ENCODE measurements around the gene MICAL2.

Gene MICAL2

DNA sequence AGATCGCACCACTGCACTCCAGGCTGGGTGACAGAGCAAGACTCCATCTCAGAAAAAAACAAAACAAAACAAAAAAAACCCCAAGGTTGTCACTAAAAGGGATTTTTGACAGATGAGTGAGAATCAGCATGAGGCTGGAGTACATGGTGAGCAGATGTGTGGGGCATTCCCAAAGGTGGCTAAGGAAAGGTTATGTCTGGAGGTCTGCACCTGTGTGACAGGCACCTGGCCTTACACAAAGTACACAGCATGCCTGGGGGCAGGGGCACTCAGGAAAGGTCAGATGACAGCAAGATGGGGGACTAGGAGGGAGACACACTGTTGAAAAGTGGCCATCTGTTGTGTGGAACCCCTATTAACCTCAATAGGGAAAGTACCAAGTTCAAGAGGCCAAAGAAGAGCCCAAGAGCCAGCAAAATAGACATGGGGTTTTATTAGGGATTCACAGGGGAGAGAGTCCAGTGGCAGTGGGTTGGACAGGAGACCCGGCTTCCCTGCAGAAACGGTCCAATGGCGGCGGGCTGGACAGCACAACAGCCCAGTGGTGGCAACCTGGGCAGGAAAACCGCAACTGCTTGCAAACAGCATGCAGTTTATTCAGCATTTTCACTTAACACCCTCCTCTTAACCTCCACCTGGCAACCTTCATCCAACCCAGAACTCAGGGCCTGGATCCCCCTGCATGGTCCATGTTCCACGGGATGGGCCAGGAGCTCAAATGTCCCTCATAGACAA lies 101.1 kb downstream of the MICAL2 start:
- DNase-seq (ENCODE audit: low read depth): no peak

DNA sequence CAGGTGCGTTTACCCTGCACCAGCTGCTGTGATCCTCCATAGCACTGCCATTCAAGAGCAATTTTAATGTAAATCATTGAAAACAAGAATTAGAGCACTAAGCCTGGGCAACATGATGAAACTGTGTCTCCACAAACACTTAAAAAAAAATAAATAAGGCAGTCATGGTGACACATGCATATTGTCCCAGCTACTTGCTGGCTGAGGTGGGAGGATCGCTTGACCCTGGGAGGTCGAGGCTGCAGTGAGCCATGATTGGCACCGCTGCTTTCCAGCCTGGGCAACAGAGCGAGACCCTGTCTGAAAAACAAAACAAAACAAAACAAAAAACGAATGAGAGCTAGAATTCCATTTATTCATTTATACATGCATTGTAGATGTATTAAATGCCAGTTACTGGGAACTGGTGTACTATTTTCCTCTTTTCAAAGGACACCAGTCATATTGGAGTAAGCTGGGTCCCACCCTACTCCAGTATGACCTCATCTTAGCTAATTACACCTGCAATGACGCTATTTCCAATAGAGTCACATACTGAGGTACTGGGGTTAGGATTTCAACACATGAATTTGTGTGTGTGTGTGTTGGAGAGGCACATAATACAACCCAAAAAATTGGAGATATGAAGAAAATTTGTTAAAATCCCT lies 101.9 kb downstream of the MICAL2 start:
- no peak for DNase-seq (ENCODE audit: low read depth)

GRCh38 chr11:12212821-12213185 lies 102.4 kb downstream of the MICAL2 start:
- no peak for DNase-seq (ENCODE audit: low read depth)

GRCh38 chr11:12213883-12214282 lies 103.5 kb downstream of the MICAL2 start:
- DNase-seq (ENCODE audit: low read depth): no peak

DNA sequence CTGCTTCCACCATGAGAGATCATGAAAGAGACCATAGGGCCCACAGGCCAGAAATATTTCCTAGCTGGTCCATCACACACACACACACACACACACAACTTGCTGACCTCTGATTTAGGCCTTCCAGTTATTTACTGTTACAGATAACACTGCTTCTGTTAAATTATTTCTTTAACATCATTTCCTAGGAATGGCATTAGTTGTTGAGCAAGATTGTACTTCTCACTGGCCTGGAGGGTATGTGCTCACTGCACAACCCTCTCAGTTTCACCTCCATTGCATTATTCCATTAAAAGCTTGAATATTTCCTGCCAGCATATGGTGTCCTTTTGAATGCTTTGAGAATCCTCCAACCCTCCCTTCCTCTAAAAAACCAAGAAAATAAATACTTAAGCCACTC lies 104.4 kb downstream of the MICAL2 start:
- DNase-seq (ENCODE audit: low read depth): no peak

- DNase-seq (ENCODE audit: low read depth): no peak
Observed at GRCh38 chr11:12215181-12215593, 104.8 kb downstream of the MICAL2 start.

GRCh38 chr11:12216041-12216451 lies 105.7 kb downstream of the MICAL2 start:
- DNase-seq (ENCODE audit: low read depth): no peak

DNA sequence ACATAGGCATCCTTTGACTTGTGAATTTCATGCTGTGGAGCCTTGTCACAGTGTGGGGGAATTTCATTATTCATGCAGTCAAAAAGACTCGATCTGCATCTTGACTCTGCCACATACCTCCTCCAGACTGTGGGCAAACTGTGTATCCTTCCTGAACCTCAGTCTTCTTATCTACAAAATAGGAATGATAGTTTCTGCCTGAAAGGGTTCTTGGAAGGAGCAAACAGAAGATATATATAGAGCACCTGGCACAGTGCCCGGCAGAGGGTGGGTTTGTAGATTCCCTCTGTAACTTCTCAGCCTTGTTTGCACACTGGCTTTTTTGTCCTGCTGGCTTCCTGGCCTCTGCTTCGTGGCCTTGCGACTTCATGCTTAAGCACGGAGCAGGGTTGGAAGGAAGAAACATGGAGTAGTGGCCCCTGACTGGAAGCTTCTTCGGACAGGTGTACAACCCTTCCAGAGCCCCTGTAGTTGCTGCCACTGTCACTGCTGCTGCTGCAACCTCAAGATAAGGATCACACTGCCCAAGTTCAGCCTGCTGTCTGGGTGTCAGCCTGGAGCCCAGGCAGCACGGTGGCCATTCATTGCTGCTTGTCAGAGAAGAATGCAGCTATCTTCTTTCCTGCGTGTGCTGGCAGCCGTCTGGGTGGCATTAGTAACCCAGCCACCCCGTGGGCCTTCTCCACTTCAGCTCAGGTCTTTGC lies 106.4 kb downstream of the MICAL2 start:
- no peak for DNase-seq (ENCODE audit: low read depth)

- DNase-seq (ENCODE audit: low read depth): no peak
Observed at GRCh38 chr11:12217879-12218278, 107.5 kb downstream of the MICAL2 start.

GRCh38 chr11:12218909-12219308 lies 108.5 kb downstream of the MICAL2 start:
- no peak for DNase-seq (ENCODE audit: low read depth)

DNA sequence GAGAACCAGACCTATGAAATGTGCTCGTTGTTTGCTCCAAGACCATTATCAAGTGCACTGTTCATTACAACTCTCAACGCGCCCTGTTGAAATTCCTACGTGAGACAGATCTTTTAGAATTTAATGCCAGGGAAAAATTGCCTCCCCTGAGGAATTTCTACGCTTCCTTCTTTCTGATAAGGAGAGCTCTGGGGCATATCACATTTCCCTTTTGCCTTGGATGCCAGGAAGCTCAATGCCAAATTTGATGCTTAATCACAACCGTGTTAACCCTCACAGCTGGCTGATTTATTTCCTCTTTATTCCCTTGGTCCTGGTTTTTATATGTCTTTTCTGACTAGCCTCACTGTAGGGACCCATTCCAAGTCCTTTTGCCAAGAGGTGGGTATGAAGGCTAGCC lies 109.4 kb downstream of the MICAL2 start:
- no peak for DNase-seq (ENCODE audit: low read depth)

GRCh38 chr11:12220305-12220704 lies 109.9 kb downstream of the MICAL2 start:
- no peak for DNase-seq (ENCODE audit: low read depth)

- DNase-seq (ENCODE audit: low read depth): no peak
Observed at GRCh38 chr11:12221051-12221535, 110.7 kb downstream of the MICAL2 start.

DNA sequence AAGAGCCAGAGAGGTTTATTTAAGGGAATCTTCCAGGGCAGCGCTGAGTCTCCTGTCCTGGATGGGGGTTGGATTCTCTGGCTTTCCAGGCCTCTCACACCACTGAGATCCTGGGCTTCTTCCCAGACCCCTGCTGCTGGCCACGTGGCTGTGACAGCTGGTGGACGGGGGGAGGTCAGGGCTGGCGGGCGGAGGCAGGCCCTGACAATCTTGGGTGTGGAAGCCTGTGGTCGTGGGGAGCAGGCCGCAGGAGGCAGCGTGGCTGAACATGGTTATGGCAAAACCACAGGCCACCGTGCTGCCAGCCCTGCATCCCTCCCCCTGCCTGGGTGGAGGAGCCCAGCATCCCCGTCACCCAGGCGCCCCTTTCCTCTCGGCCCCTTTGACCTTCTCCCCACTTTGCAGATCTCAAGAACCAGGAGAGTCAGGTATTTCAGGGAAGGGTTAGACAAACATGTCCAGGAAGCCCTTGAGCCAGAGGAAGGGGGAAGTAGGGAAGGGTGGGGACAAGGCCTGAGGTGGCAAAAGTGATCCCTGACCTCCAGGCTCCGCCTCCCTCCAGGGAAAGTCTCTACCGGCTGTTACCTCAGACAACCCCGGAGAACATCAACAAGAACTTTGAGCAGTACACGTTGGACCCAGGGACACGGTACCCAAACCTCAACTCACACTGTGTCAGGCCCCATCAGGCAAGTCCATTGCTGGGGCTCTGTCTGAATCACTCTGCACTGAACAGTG lies 111.8 kb downstream of the MICAL2 start:
- no peak for DNase-seq (ENCODE audit: low read depth)

DNA sequence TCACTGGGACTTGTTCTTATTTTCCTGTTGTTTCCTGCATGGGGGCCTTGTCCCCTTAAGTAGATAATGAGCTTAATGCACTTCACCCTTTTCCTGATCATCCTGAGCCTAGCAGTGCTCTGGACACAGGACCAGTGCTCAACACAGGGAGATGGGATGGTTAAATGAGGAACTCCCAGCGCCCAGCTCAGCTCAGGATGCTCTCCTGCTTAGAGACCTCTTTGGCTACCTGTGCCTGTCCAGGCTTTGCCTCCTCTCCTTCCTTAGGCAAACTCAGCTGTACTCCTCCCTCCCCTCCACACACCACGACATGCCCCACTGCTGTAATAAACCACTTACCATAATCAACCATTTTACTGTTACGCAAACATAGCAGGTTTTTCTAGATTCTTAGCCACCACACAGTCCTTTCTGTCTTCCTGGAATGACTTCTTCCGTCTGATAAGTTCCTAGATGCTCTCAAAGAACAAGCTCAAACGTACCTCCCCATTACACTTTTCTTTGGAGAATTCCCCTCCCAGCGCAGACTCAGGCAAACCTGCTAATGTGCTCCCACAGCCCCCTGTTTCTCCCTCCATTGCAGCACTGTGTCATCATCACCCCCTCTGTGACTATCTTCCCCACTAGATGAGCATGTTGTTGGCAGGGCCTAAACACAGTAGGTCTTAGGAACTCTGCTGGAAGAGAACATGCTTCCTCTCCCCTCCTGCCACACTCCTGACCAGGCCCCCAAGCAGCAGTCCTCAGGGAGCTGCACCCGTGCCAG lies 113.6 kb downstream of the MICAL2 start:
- DNase-seq (ENCODE audit: low read depth): no peak

DNA sequence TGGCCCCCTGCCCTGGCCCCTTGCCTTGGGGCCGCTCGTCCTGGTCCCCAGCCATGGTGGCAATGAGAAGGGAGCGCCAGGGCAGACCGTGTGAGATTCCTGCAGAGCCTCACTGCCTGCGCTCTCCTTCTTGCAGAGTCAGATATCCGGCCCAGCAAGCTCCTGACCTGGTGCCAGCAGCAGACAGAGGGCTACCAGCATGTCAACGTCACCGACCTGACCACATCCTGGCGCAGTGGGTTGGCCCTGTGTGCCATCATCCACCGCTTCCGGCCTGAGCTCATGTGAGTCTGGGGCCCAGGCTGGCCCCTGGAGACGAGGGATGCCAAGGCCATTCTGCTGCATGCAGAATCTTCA lies 114.1 kb downstream of the MICAL2 start:
- no peak for DNase-seq (ENCODE audit: low read depth)

DNA sequence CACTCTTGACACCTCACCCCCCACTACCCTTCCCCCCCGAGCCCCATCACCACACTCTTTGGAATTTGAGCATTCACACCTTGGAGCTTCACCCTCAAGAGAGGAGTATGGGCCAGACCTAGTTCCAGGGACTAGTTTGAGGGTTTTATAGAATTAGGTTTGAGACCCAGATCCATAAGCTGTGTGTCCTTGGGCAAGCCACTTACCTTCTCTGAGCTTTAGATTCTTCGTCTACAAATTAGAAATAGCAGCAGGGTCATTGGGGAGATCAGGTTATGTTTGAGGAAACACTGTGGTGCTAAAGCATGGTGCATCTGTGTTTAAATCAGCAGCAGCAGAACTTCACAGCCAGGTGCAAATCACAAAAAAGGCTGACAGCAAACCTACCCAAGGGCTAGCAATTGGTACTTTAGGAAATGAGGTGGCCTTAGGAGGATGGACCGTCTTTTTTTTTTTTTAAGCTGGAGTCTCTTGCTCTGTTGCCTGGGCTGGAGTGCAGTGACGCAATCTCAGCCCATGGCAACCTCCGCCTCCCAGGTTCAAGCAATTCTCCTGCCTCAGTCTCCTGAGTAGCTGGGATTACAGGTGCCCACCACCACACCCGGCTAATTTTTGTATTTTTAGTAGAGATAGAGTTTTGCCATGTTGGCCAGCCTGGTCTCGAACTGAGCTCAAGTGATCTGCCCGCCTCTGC lies 114.8 kb downstream of the MICAL2 start:
- DNase-seq (ENCODE audit: low read depth): no peak

DNA sequence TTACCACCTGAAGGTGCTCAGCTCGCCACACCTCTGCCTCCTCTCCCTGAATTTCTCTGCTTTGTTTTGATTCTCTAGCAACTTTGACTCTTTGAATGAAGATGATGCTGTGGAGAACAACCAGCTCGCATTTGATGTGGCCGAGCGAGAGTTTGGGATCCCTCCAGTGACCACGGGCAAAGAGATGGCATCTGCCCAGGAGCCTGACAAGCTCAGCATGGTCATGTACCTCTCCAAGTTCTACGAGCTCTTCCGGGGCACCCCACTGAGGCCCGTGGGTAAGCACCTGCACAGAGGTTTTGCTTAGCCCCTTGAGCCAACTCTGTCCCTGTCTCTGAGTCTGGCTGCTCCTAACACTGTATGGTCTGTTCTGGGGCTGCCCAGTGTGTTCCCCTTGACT lies 115.7 kb downstream of the MICAL2 start:
- DNase-seq (ENCODE audit: low read depth): no peak

DNA sequence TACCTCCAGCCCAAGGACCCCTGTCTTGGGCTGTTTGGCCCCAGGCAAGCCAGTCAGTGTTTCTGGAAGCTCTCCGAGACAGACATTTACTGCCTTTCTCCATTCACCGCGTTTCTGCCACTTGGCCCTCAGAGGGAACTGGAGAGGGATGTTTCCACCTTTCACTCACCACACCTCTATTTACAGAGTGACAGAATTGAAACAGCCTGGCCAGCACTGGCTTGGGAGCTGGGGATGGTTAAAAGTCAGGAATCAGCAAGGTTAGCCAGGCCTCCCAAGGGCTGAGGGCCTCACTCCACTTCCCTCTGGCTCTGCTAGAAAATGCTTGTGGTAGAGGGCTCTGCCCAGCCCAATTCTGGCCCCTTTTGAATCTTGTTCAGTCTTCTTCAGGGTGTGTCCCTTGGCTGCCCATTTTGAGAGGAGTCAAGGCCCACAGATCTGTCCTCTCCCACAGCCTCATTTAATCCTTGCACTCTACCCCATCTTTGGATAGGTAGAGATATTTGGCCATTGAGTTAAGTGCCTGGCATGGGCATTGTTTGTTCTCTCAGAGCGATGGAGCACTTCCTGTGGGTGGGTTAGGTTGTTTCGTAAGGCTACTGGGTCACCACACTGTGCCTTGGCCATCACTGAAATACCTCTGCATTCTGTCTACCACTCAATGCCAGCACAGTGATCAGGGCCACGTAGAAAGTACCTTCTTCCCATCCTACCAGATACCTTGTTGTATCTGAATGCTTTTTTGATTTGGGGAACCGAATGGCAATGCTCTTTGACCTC lies 119.2 kb downstream of the MICAL2 start:
- no peak for DNase-seq (ENCODE audit: low read depth)

- DNase-seq (ENCODE audit: low read depth): no peak
Observed at GRCh38 chr11:12232160-12232559, 121.8 kb downstream of the MICAL2 start.
